K562 (cell line): ENCODE measurements around the gene CLP1. TPM values are rescaled to one million over a fixed set of nuclear protein-coding genes. Genes with fewer than 3 reads are reported as not detected.

Experiments used
- CTCF ChIP-seq, 3 experiments: IDR thresholded peaks in 2 of 3; conservative IDR thresholded peaks in 1 of 3; 2 replicates each; pipeline ENCODE4 v1.5.1; 2011 to 2012; ENCODE audit warnings: low read length in 3 of 3, mild to moderate bottlenecking in 3 of 3, control low read depth in 2 of 3, improper control_type of control experiment in 1 of 3, inconsistent platforms in 1 of 3, low read depth in 1 of 3, mixed read lengths in 1 of 3, moderate library complexity in 1 of 3; ENCODE audit not compliant: insufficient read depth in 2 of 3
- E2F8 ChIP-seq: fragments of 450-650 bp; IDR thresholded peaks from 2 replicates; pipeline ENCODE4 v1.7.1; 2018; ENCODE audit warnings: mild to moderate bottlenecking, low read depth; ENCODE audit not compliant: partially characterized antibody
- SNRNP70 ChIP-seq: fragments of 200-400 bp; formaldehyde crosslinking; optimal IDR thresholded peaks from 2 replicates; pipeline ENCODE3; 2017; ENCODE audit warnings: low read depth, low read length
- SRF ChIP-seq, 2 experiments: fragments of 250-450, 450-650 bp in 1 of 2; sonication (Bioruptor Pico) in 1 of 2; sonication (generic) in 1 of 2; formaldehyde crosslinking; IDR thresholded peaks; 2 replicates each; pipeline versions ENCODE4 v1.5.0 to v1.5.1; 2020 to 2022; ENCODE audit warnings: mild to moderate bottlenecking in 1 of 2, missing genetic modification reagents in 1 of 2
- ZBTB34 ChIP-seq: fragments of 250-450 bp; sonication (Bioruptor Pico); IDR thresholded peaks from 2 replicates; pipeline ENCODE4 v1.8.0; 2021; ENCODE audit warnings: mild to moderate bottlenecking, moderate library complexity
- ZNF407 ChIP-seq: fragments of 450-650 bp; IDR thresholded peaks from 2 replicates; pipeline ENCODE4 v1.6.1; 2016; ENCODE audit warnings: low read depth
- polyA plus RNA-seq, 8 experiments: library from polyadenylated mRNA; depleted of rRNA in 4 of 8; stranded (reverse) in 5 of 8; unstranded in 3 of 8; fragments of >200 nt; fragmentation: Nextera tagmentation in 2 of 8; fragmentation: Illumina TruSeq in 1 of 8; extraction: Ambion mirVana in 2 of 8; extraction: Trizol in 1 of 8; gene quantifications; 2 replicates each; pipeline versions ENCODE4 v1.2.1 to v1.2.3, GENCODE V29; 2011 to 2014; ENCODE audit warnings: inconsistent platforms in 1 of 8, missing spikeins in 1 of 8
- total RNA-seq, 7 experiments: library from RNA; depleted of rRNA in 6 of 7; stranded (reverse); fragments of >200 nt in 6 of 7; fragmentation: Illumina TruSeq in 2 of 7; extraction: Trizol in 2 of 7; gene quantifications; 2 replicates each; pipeline versions ENCODE4 v1.2.1 to v1.2.3, GENCODE V29; 2011 to 2021; ENCODE audit warnings: low replicate concordance in 1 of 7

CLP1 gene
- total and polyA plus RNA-seq, 9 of the 15 experiments (the other 6 are each of a cell fraction or from before 2014, with no cell fraction given) = 19.1 to 46.2 (median 27.8) TPM

GRCh38 chr11:57667736-57668433, 10.3 kb downstream of the CLP1 start, which contains the start of gene ZDHHC5 (continued):
- no peak for TF ChIP-seq E2F8
- no peak for TF ChIP-seq ZBTB34 (CRISPR knock-in tag)
- TF ChIP-seq SNRNP70 = no peak
- TF ChIP-seq ZNF407 = no peak
- TF ChIP-seq SRF (CRISPR knock-in tag; IDR thresholded peaks at IDR 0.05) = no peak
- TF ChIP-seq CTCF (IDR thresholded peaks at IDR 0.05 in 2 of 3, conservative IDR thresholded peaks at IDR 0.05 in 1 of 3; ENCODE audit: insufficient read depth in 2 of 3, low read depth in 1 of 3, low read length in 3 of 3) = peak; percentile 29 to 59 (median 47); a peak in 5 of 6 replicates
